COLO668 (cell line): Measurements from ENCODE around the gene SLC26A11.
"Not testable (repeated sequence)": the region's sequence is repeated elsewhere in the genome, so short reads cannot be mapped to it uniquely, and the experiment has no call there.

Experiments
- DNase-seq: peaks from one replicate; lab custom pipeline; 2025; ENCODE audit not compliant: unreplicated experiment; lab: John Stamatoyannopoulos, UW

The SLC26A11 gene

DNA sequence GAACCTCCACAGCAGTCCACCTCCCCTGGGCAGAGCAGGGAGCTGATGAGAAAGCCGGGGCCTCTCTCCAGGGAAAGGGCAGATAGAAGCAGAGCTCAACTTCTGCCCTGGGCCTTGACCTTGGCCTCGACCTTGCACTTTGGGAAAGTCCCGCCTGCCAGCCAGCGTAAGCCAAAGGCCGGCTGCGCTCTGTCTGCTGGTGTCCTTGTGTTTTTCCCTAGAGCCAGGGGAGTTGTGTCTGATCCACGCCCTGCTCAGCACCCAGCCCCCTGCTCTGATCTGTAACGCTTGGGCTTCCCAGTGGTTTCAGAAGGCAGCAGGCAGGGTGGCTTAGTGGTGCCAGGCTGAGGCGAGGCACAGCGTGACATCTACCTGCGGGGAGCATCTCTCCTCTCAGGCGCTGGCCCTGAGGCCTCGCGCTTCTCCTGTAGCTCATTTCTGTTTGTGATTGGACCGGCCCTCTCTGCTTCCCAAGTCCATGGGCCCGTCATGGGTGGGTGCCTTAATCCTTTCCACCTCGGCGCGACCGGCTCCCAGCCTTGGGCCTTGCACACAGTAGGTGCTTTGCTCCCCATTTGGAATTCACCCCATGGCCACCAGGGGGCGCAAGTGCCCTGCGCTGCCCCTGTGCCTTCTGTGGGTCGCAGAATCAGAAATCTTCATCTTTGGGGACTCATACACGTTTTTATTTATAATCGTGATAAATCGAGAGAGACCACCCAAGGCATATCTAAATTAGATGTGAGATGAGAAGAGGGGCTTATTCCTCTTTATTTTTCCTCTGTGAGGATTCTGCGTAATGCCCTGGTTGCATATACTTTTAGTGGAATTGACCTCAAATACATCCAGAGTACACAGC lies 24.3 kb upstream of the SLC26A11 start:
- DNase-seq = no peak

DNA sequence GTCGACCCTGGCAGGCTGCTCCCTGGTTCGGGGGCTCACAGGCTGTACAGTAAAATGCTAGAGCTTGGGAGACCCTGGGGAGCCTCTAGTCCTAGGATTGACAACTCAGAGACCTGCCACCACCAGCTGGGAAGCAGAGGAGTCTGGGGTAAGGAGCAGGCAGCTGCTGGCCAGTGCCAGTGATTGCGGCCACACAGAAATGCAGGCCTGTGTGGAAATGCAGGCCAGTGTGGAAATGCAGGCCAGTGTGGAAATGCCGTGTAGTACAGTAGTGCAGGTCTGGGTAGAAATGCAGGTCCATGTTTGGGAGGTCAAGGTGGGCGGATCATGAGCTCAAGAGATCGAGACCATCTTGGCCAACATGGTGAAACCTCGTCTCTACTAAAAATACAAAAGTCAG lies 23.6 kb upstream of the SLC26A11 start:
- DNase-seq = no peak

DNA sequence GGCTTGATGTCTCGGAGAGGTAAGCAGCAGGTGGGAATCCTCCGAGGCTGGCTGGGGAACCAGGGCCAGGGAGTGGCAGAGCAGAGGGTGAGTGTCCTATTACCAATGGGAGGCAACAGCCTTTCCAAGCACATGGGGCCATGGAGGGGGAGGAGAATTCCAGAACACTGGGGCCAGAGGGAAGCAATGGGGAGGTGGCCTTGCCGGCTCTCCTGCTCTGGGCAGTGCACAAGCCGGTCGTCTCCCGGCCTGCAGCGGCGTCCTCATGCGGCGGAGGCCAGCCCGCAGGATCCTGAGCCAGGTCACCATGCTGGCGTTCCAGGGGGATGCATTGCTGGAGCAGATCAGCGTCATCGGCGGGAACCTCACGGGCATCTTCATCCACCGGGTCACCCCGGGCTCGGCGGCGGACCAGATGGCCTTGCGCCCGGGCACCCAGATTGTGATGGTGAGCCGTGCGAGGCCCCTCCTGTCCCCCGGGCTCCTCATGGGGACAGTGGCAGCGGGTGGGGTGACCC lies 22.0 kb upstream of the SLC26A11 start:
- peak; percentile 9 for DNase-seq

DNA sequence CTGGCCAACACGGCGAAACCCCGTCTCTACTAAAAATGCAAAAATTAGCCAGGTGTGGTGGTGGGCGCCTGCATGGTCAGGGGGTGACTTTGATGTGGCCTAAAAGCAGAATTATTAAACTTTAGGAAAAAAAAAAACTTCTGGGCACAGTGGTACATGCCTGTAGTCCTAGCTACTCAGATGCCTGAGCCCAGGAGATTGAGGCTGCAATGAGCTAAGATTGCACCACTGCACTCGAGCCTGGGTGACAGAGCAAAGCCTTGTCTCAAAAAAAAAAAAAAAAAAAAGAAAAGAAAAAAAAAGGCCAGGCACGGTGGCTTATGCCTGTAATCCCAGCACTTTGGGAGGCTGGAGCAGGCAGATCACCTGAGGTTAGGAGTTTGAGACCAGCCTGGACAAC lies 20.9 kb upstream of the SLC26A11 start:
- not testable (repeated sequence) for DNase-seq

DNA sequence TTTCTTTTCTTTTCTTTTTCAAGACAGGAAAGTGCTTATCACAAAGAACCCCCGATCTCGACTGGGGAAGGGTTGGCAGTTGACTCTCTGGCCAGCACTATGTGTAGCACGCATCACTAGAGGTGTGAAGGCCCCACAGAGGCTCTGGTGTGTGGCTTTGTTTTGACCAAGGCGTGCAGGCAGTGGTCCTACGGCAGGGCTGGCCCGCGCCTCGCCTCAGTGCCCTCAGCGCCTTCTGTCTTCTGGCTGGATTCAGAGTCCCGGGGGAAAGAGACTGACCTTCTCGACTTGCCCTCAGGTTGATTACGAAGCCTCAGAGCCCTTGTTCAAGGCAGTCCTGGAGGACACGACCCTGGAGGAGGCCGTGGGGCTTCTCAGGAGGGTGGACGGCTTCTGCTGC lies 18.8 kb upstream of the SLC26A11 start:
- DNase-seq = no peak

DNA sequence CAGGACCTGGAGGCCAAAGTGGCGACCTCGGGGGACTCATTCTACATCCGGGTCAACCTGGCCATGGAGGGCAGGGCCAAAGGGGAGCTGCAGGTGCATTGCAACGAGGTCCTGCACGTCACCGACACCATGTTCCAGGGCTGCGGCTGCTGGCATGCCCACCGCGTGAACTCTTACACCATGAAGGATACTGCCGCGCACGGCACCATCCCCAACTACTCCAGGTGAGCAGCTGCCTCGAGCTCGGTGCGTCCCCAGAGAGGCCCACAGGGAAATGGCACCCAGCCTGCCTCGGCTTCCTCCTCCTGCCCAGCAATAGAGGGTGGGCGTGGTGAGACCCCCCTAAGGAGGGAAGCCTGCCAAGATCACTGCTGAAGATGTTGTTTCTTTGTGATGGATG lies 18.0 kb upstream of the SLC26A11 start:
- DNase-seq = no peak

DNA sequence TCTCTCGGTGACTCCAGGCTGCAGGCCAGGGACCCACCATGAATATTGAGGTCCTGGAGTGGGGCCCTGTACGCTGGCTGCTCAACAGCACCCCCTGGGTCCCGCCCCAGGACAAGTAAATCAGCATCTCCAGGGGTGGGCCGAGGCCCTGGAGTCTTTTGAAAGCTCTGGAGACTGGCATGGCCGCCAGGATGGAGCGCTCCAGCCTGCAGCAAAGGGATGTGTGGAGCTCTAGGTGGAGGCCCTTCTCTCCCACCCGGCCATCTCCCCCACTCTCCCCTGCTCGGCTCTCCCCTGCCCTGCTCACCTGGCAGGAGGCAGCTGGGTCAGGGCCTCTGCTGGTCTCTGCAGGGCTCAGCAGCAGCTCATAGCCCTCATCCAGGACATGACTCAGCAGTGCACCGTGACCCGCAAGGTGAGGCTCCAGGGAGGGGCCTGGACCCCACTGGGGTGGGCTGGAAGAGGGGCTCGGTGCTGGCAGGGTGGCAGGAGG lies 16.7 kb upstream of the SLC26A11 start:
- DNase-seq = no peak

DNA sequence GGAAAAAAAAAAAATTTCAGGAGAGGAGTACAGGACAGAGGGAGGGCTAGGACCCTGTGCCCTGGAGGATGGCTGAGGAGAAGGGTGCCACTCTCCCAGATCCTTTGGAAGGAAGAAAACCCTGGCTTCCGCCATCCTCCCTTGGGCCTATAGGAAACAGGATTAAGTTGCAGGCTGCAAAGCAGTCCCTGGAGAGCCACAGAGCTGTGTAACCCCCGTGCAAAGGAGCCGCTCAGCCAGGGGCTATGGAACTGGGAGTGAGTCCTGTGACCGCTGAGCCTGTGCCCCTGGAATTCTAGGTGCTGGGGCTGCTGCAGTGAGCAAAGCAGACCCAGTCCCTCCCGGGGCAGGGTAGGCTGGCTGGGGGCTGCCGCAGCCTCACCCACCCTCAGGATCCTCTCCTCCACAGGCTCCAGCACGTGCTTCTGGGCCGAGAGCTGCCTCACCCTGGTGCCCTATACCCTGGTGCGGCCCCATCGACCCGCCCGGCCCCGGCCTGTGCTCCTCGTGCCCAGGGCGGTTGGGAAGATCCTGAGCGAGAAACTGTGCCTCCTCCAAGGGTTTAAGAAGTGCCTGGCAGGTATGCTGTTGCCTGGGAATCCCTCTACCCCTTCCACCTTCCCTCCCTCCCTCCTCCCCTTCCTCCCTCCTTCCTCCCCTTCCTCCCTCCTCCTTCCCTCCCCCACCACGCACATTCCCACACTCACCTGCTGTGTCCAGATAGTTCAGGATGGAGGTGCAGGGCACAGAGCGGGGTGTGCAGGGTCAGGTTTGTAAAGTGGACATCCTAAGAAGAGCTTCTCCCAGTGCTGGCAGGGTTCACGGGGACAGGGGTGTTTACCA lies 15.4 kb upstream of the SLC26A11 start:
- DNase-seq = no peak

DNA sequence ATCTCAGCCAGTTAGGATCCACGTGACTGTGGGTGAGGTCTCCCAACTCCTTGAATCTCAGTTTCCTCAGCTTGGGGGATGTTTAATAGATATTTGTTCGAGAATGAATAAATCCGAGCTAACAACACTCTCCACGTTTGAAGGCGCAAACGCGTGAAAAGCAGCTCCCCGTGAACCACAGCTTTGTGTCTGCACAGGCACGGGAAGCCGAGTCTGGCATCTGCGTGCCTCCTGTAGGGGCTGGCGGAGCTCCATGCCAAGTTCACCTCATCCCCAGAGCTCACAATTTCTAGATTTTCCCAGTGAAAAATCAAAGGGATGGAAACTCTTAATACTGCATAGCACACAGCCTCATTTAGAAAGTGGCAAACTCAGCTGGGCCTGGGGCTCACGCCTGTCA lies 14.4 kb upstream of the SLC26A11 start:
- no peak for DNase-seq

DNA sequence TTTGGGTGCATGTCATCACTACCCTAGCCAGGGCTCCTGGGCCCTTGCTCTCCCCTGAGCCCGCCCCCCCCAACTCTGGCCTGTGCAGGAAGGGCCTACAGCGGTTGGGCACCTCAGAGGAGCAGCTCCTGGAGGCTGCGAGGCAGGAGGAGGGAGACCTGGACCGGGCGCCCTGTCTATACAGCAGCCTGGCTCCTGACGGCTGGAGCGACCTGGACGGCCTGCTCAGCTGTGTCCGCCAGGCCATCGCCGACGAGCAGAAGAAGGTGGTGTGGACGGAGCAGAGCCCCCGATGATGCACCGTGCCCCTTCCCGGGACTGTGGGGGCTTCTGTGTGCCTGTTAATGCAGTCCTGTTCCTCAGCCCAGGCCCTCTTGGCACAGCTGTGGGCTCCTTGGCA lies 12.2 kb upstream of the SLC26A11 start:
- DNase-seq = no peak

DNA sequence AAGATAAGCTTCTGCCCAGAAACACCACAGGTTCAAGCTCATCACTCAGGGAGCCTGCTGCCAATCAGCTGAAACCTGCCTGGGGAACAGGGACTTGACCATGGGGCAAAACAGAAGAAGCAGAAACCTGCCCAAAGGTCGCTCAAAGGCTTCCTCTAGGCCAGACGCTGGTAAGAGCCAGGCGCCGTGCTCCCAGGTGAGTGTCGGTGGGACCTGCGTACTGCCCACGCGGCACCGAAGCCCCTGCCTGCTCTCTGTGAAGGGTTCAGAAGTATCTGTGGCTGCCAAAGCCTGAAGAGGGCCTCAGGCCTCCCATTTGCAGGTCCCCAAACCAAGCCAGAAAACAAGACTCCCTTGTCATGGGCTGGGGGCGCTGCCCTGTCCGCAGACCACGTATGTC lies 10.5 kb upstream of the SLC26A11 start:
- DNase-seq = no peak

DNA sequence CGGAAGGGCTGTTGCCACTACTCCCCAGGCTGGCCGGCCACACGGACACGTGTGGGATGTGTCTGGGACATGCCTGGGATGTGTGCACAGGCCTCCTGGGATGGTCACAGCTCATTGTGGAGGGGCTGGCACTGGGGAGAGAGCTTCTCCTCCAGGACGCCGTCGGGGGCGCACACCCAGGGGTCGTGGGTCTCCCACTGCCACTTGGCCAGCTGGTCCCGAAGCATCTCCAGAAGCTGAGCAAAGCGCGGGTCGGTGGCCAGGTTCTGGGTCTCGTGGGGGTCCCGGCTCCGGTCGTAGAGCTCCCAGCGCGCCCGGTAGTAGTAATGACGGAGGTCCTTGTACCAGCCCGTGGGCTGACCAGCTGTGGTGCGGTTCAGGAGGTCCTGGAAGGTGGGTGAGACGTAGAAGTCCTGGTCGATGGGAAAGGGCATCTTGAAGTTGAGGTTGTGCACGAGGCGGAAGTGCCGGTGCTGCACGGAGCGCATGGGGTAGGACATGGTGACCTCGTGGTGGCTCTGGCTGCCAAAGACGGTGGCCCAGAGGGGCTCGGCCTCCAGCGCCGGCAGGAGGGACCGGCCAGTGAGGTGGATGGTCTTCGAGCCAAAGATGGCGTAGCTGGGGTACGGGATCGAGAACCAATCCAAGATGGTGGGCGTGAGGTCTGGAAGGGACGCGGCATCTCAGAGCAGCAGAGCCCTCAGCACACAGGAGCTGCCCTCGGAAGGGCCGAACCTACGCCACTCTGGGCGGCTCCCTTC lies 9.7 kb upstream of the SLC26A11 start:
- no peak for DNase-seq

DNA sequence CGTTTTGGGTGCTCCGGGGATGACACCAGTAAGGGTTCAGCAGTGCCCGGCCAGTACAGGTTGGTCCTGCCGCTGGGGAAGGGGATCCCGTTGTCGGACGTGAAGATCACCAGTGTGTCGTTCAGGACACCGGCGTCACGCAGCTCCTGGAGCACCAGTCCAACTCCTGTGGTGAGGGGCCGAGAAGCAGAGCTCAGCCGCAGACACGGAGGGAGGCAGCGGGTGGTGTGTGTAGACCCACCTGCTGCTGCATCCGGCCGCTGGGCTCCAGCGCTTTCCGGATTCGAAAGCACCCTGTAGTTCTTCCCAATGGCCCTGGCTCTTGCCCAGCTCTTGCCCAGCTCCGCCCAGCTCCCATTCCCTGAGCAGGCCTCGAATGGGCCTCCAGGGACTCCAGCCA lies 8.1 kb upstream of the SLC26A11 start:
- peak; percentile 10 for DNase-seq

DNA sequence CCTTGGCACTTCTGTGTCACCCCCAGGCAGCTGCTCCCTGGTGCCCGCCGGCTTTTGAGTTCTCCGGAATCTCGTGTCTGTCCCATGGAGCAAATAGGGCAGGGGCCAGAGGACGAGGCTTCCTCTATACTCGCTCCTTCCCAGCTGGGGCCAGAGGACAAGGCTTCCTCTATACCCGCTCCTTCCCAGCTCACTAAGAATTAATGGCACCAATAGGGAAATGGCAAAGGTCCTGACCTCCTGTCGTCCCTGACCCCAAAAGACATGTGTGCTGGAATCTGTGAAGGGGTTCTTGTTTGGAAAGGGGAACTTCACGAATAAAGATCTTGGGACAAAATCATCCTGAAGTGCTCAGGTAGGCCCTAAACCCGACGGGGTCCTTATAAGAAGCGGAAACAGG lies 7.7 kb upstream of the SLC26A11 start:
- DNase-seq = no peak

DNA sequence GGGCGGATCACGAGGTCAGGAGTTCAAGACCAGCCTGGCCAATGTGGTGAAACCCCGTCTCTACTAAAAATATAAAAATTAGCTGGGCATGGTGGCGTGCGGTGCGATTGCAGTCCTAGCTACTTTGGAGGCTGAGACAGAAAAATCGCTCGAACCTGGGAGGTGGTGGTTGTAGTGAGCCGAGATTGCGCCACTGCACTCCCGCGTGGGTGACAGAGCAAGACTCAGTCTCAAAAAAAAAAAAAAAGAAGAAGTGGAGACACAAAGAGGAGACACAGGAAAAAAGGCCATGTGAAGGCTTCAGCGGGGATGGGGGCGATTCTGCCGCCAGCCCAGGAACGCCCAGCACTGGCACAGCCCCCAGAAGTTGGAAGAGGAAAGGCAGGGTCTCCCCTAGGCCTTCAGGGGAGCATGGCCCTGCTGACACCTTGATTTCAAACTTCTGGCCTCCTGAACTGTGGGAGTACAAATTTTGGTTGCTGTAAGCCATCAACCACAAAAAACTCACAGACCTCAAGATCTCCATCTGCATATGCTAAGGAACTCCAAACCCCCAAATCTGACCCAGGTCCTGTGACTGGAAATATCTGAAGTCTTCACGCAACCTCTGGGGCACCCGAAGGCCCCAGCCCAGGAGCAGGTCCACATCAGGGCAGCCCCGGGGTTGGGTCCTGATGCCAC lies 7.1 kb upstream of the SLC26A11 start:
- no peak for DNase-seq

DNA sequence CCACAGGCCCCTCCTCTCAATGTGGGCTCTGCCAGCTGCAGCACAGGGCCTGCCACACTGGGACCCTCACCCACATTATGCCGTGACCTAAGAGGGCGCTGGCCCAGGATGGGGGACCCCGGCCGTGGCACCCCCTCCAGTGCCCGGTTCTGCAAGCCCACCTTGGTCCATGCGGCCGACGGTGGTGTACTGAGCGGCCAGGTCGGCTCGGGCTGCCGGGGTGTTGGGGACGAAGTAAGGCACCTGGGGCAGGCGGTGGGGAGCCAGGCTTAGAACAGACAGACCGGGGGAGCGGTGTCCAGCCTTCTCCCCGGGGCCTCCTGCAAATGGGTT lies 6.6 kb upstream of the SLC26A11 start:
- DNase-seq = no peak

DNA sequence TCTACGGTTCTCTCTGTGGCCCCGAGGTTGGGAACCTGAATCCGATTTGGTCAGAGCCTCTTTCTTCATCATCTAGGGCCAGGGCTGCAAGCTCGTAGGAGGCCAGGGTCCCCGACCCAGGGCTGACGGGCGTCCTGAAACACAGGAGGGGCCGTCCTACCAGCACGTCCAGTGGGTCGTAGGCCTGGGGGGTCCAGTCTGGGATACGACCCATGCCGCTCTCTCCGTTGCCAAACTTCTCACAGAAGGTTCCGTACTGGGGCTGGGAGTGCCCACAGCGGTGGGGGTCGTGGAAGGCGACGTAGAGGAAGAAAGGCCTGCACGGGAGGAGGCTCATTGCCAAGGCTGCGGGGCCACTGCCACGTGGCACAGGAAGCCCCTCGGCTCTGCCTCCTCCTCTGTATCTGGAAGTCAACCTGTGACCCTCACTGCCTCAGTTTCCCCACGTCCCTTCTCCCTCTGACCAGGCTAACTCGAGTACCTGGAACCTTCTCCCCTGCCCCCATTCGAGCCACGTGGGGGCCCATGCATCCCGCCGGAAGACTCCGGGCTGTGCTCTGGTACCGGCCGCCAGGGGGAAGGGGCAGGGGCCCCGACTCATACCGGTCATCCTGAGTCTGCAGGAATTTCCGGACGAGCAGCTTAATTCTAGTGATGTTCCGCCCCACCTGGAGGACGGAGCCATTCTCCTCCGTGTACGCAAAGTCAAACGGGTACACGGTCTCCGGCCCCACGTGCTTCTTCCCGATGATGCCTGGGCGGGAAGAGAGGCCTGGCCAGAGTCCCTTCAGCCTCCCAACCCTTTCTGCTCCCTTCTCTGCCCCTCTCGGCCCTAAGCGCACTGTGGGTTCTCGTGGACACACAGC lies 6.0 kb upstream of the SLC26A11 start:
- DNase-seq = no peak

DNA sequence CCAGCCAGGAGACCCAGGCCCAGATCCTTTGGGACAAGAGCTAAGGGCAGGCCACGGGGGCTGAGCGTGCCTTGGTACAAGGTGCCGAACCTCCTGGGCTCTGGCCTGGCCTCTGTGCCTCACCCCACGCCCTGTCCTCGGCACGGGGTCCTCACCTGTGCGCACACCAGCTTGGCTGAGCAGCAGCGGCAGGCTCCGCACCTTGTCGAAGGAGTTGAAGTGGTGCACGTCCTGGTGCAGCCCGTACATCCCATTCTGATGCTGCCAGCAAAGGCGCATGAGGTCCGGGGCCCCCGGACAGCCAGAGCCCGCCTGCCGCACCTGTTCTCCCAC lies 5.4 kb upstream of the SLC26A11 start:
- DNase-seq = no peak

DNA sequence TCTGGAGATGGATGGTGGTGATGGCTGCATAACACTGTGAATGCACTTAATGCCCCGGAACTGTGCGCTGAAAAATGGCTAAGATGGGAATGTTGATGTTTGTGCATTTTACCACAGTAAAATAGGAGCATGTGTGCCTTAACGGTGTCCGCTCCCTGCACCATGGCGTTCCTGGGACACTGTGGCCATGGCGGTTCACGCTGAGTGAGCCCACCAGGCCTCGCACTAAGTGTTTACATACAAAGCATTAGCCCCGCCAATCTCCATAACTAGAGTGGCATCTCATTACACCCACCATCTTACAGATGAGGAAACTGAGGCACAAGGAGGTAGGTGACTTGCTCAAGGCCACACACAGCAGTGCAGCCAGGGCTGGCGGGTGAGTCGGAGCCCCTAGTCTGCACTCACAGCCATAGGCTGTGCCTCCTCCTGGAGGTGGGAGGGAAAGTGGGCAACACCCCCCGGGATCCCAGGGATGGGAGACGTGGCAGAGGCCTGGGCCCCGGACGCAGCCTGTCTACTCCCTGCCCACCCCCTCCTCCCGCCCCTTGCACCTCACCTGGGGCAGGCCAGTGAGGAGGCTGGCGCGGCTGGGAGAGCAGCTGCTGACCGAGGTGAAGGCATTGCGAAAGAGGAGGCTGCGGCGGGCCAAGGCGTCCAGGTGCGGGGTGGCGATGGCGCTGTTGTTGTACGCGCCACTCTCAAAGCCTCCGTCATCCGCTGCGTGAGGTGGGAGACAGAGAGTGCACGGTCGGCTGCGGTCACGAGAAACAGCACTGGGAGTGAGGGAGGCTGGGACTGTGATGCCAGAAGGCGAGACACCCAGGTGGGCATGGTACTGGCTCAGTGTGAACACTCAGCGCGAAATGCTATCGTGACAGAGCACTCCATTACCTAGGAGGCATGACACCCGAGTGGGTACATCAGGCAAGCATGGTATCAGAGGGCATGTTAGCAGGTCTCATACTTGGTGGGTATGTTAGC lies 3.5 kb upstream of the SLC26A11 start:
- no peak for DNase-seq
